Lower leg skin (tissue), 3 donors: ENCODE results near the gene IFNE.

Experiments used
- CTCF ChIP-seq, 3 donors: fragments of 450-650 bp; IDR thresholded peaks; one replicate each; pipeline ENCODE4 v1.5.1; 2016; ENCODE audit warnings: antibody characterized with exemption in 3 of 3, mild to moderate bottlenecking in 3 of 3, moderate library complexity in 2 of 3
- POLR2A ChIP-seq, 2 donors: fragments of 450-650 bp; IDR thresholded peaks; one replicate each; pipeline ENCODE4 v1.6.1; 2016 to 2017; ENCODE audit warnings: antibody characterized with exemption in 2 of 2, mild to moderate bottlenecking in 1 of 2, moderate library complexity in 1 of 2

GRCh38 chr9:21528123-21528808, 46.2 kb upstream of the IFNE start:
- TF ChIP-seq POLR2A (IDR thresholded peaks at IDR 0.05) = no peak
- TF ChIP-seq CTCF (IDR thresholded peaks at IDR 0.05) = no peak
